HepG2 (cell line): ENCODE measurements around the gene SYNGAP1. TPM values are rescaled to one million over a fixed set of nuclear protein-coding genes. Genes with fewer than 3 reads are reported as not detected.

Source experiments
- CEBPG ChIP-seq: IDR thresholded peaks from 2 replicates; pipeline ENCODE4 v1.6.1; 2016
- CEBPZ ChIP-seq: IDR thresholded peaks from 2 replicates; pipeline ENCODE4 v1.6.1; 2012; ENCODE audit warnings: low read length, improper control_type of control experiment
- CHCHD3 ChIP-seq: sonication (generic); formaldehyde crosslinking; IDR thresholded peaks from 2 replicates; pipeline ENCODE4 v1.8.0; 2022; ENCODE audit warnings: mild to moderate bottlenecking, missing genetic modification reagents, moderate library complexity
- GLI4 ChIP-seq: sonication (generic); formaldehyde crosslinking; IDR thresholded peaks from 2 replicates; pipeline ENCODE4 v1.5.1; 2020; ENCODE audit warnings: missing genetic modification reagents, mild to moderate bottlenecking, moderate library complexity, borderline replicate concordance
- HOMEZ ChIP-seq: IDR thresholded peaks from 2 replicates; pipeline ENCODE4 v1.6.1; 2016; ENCODE audit warnings: low read depth
- IRF2 ChIP-seq: IDR thresholded peaks from 2 replicates; pipeline ENCODE4 v1.6.1; 2018; ENCODE audit warnings: missing genetic modification reagents, missing compliant biosample characterization
- KAT8 ChIP-seq: IDR thresholded peaks from 2 replicates; pipeline ENCODE4 v1.6.1; 2016; ENCODE audit warnings: missing genetic modification reagents, missing compliant biosample characterization
- MED1 ChIP-seq: sonication (generic); formaldehyde crosslinking; IDR thresholded peaks from 2 replicates; pipeline ENCODE4 v1.4.0; 2020; ENCODE audit warnings: missing genetic modification reagents
- TRIM22 ChIP-seq: fragments of 450-650 bp; IDR thresholded peaks from 2 replicates; pipeline ENCODE4 v1.6.1; 2017
- ZNF572 ChIP-seq: sonication (generic); formaldehyde crosslinking; IDR thresholded peaks from 2 replicates; pipeline ENCODE4 v1.5.1; 2020; ENCODE audit warnings: mild to moderate bottlenecking, missing genetic modification reagents
- ZNF839 ChIP-seq: sonication (generic); formaldehyde crosslinking; IDR thresholded peaks from 2 replicates; pipeline ENCODE4 v1.4.0; 2020; ENCODE audit warnings: missing genetic modification reagents, mild to moderate bottlenecking, borderline replicate concordance
- polyA plus RNA-seq, 8 experiments: library from polyadenylated mRNA; depleted of rRNA in 3 of 8; stranded (reverse) in 7 of 8; unstranded in 1 of 8; fragments of >200 nt; fragmentation: Illumina TruSeq in 4 of 8; extraction: Trizol in 4 of 8; gene quantifications; 2 replicates each; pipeline versions ENCODE4 v1.2.1 to v1.2.3, GENCODE V29; 2011 to 2016; ENCODE audit warnings: low read depth in 4 of 8, missing spikeins in 1 of 8, mixed read lengths in 1 of 8; ENCODE audit not compliant: insufficient read depth in 1 of 8
- total RNA-seq, 5 experiments: library from RNA; depleted of rRNA; stranded (reverse); fragments of >200 nt; fragmentation: Illumina TruSeq; extraction: Trizol; gene quantifications; 2 replicates each; pipeline ENCODE4 v1.2.3, GENCODE V29; 2016; ENCODE audit warnings: low read depth in 1 of 5
- TF ChIP-seq, protein P1 (sequence below): sonication (generic); formaldehyde crosslinking; IDR thresholded peaks from one replicate; pipeline ENCODE4 v1.5.1; 2020; ENCODE audit warnings: mild to moderate bottlenecking, missing genetic modification reagents; ENCODE audit errors: not compliant biosample characterization
- TF ChIP-seq, protein P2 (sequence below): sonication (generic); formaldehyde crosslinking; IDR thresholded peaks from 2 replicates; pipeline ENCODE4 v1.4.0; 2020; ENCODE audit warnings: missing genetic modification reagents

Gene SYNGAP1
- total and polyA plus RNA-seq, 2 of the 13 experiments (the other 11 are each of a cell fraction or from before 2014, with no cell fraction given), result 0.75 to 1.1 TPM

GRCh38 chr6:33410050-33410710 is 9.7 kb upstream of the SYNGAP1 start (continued):
- TF ChIP-seq CHCHD3 (CRISPR knock-in tag), result peak; percentile 99
- no peak for TF ChIP-seq GLI4 (CRISPR knock-in tag)
- 0 out of 2 replicates have a peak, but pooled peaks have one; percentile 26 for TF ChIP-seq ZNF572 (CRISPR knock-in tag)
- TF ChIP-seq, protein P1, sequence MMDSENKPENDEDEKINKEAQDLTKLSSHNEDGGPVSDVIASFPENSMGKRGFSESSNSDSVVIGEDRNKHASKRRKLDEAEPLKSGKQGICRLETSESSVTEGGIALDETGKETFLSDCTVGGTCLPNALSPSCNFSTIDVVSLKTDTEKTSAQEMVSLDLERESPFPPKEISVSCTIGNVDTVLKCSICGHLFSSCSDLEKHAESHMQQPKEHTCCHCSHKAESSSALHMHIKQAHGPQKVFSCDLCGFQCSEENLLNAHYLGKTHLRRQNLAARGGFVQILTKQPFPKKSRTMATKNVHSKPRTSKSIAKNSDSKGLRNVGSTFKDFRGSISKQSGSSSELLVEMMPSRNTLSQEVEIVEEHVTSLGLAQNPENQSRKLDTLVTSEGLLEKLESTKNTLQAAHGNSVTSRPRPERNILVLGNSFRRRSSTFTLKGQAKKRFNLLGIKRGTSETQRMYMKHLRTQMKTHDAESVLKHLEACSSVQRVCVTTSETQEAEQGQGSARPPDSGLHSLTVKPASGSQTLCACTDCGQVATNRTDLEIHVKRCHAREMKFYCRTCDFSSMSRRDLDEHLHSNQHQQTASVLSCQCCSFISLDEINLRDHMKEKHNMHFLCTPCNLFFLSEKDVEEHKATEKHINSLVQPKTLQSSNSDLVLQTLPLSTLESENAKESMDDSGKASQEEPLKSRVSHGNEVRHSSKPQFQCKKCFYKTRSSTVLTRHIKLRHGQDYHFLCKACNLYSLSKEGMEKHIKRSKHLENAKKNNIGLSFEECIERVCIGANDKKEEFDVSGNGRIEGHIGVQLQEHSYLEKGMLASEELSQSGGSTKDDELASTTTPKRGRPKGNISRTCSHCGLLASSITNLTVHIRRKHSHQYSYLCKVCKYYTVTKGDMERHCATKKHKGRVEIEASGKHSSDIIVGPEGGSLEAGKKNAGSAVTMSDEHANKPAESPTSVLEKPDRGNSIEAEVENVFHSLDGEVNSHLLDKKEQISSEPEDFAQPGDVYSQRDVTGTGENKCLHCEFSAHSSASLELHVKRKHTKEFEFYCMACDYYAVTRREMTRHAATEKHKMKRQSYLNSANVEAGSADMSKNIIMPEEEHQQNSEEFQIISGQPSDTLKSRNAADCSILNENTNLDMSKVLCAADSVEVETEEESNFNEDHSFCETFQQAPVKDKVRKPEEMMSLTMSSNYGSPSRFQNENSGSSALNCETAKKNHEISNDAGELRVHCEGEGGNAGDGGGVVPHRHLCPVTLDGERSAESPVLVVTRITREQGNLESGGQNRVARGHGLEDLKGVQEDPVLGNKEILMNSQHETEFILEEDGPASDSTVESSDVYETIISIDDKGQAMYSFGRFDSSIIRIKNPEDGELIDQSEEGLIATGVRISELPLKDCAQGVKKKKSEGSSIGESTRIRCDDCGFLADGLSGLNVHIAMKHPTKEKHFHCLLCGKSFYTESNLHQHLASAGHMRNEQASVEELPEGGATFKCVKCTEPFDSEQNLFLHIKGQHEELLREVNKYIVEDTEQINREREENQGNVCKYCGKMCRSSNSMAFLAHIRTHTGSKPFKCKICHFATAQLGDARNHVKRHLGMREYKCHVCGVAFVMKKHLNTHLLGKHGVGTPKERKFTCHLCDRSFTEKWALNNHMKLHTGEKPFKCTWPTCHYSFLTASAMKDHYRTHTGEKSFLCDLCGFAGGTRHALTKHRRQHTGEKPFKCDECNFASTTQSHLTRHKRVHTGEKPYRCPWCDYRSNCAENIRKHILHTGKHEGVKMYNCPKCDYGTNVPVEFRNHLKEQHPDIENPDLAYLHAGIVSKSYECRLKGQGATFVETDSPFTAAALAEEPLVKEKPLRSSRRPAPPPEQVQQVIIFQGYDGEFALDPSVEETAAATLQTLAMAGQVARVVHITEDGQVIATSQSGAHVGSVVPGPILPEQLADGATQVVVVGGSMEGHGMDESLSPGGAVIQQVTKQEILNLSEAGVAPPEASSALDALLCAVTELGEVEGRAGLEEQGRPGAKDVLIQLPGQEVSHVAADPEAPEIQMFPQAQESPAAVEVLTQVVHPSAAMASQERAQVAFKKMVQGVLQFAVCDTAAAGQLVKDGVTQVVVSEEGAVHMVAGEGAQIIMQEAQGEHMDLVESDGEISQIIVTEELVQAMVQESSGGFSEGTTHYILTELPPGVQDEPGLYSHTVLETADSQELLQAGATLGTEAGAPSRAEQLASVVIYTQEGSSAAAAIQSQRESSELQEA, result peak; percentile 53
- TF ChIP-seq, protein P2, sequence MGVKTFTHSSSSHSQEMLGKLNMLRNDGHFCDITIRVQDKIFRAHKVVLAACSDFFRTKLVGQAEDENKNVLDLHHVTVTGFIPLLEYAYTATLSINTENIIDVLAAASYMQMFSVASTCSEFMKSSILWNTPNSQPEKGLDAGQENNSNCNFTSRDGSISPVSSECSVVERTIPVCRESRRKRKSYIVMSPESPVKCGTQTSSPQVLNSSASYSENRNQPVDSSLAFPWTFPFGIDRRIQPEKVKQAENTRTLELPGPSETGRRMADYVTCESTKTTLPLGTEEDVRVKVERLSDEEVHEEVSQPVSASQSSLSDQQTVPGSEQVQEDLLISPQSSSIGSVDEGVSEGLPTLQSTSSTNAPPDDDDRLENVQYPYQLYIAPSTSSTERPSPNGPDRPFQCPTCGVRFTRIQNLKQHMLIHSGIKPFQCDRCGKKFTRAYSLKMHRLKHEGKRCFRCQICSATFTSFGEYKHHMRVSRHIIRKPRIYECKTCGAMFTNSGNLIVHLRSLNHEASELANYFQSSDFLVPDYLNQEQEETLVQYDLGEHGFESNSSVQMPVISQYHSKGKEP (CRISPR knock-in tag), result peak; percentile 87; the same call in 1 of the 2 replicates
- TF ChIP-seq TRIM22, result no peak
- no peak; the same call in 1 of the 2 replicates for TF ChIP-seq ZNF839 (CRISPR knock-in tag)
- TF ChIP-seq KAT8 (CRISPR knock-in tag), result peak; percentile 87
- peak; percentile 81 for TF ChIP-seq IRF2 (CRISPR knock-in tag)
- TF ChIP-seq MED1 (CRISPR knock-in tag), result peak; percentile 80
- TF ChIP-seq HOMEZ (CRISPR knock-in tag), result peak; percentile 65
- TF ChIP-seq CEBPZ, result no peak
- TF ChIP-seq CEBPG (CRISPR knock-in tag), result peak; percentile 68
